ENCODE data around the gene ATP13A2. TPM values are rescaled to one million over a fixed set of nuclear protein-coding genes. Genes with fewer than 3 reads are reported as not detected.

ATP13A2 gene
- total RNA-seq, 5 donors from 2014 or later (not counting 1 experiment from before 2014, with no cell fraction given): 39.4 to 65.5 (median 58.2) TPM

GRCh38 chr1:16978567-16979474 lies 32.9 kb downstream of the ATP13A2 start:
- ATAC-seq (replicated peaks in 1 of 4) (no peak), DNase-seq (no peak)
- Mint-ChIP-seq H3K36me3 (no peaks in the 10 kb centered on the region), H3K27me3 (peaks cover 19 to 24% of the 10 kb centered on the region in 2 donors), H3K4me3 (peak overlapping the region in 1 of 3 donors; percentile 78), H3K4me1 (peaks cover 10 to 16% (median 11%) of the 10 kb centered on the region in 3 donors), H3K27ac (no peak overlapping the region), H3K9me3 (no peaks in the 10 kb centered on the region)
- WGBS (ENCODE audit: insufficient coverage): 68% methylated on average over 15 of the region's 20 CpGs
- ChIA-PET POLR2A (no interaction called here), CTCF (no interaction called here)
- H3K9me3 ChIP-seq: no peaks in the 10 kb centered on the region
- H3K4me3 ChIP-seq (ENCODE audit: control insufficient read depth in 1 of 2, extremely low read depth in 1 of 2, low read length in 1 of 2): no peak overlapping the region
- H3K27ac ChIP-seq (ENCODE audit: low read length): no peak overlapping the region
- H3K4me1 ChIP-seq (ENCODE audit: control insufficient read depth in 1 of 2, extremely low read depth in 1 of 2, insufficient read depth in 2 of 2, low read length in 2 of 2): peaks cover 0 to 12% of the 10 kb centered on the region in 2 experiments
- no peaks in the 10 kb centered on the region for H3K36me3 ChIP-seq (ENCODE audit: control insufficient read depth in 2 of 2, extremely low read depth in 1 of 2, insufficient read depth in 1 of 2, low read length in 1 of 2)
- H3K27me3 ChIP-seq (replicated peaks in 1 of 2; ENCODE audit: control insufficient read depth in 2 of 2, extremely low read depth in 1 of 2, insufficient read depth in 2 of 2, low read length in 1 of 2): peaks cover 0 to 48% of the 10 kb centered on the region in 2 experiments

GRCh38 chr1:16978139-16978538 lies 33.6 kb downstream of the ATP13A2 start:
- CTCF ChIA-PET: no interaction called here
- Histone ChIP-seq H3K4me3 (ENCODE audit: control insufficient read depth in 1 of 2, extremely low read depth in 1 of 2, low read length in 1 of 2) (no peak overlapping the region), H3K27ac (ENCODE audit: low read length) (no peak overlapping the region), H3K36me3 (ENCODE audit: control insufficient read depth in 2 of 2, extremely low read depth in 1 of 2, insufficient read depth in 1 of 2, low read length in 1 of 2) (no peaks in the 10 kb centered on the region), H3K9me3 (no peaks in the 10 kb centered on the region), H3K4me1 (ENCODE audit: control insufficient read depth in 1 of 2, extremely low read depth in 1 of 2, insufficient read depth in 2 of 2, low read length in 2 of 2) (peaks cover 0 to 12% of the 10 kb centered on the region in 2 experiments), H3K27me3 (replicated peaks in 1 of 2; ENCODE audit: control insufficient read depth in 2 of 2, extremely low read depth in 1 of 2, insufficient read depth in 2 of 2, low read length in 1 of 2) (peaks cover 0 to 42% of the 10 kb centered on the region in 2 experiments)
- Mint-ChIP-seq H3K9me3 (no peaks in the 10 kb centered on the region), H3K4me3 (no peak overlapping the region), H3K36me3 (no peaks in the 10 kb centered on the region), H3K27me3 (peaks cover 15 to 19% of the 10 kb centered on the region in 2 donors), H3K27ac (no peak overlapping the region), H3K4me1 (peaks cover 10 to 12% (median 11%) of the 10 kb centered on the region in 3 donors)
- no peak for ATAC-seq (replicated peaks in 1 of 4)
- POLR2A ChIA-PET: no interaction called here
- DNase-seq: no peak
- 86% methylated on average over 2 of the region's 4 CpGs for WGBS (ENCODE audit: insufficient coverage)

GRCh38 chr1:16977377-16977776 lies 34.4 kb downstream of the ATP13A2 start:
- no peak for ATAC-seq (replicated peaks in 1 of 4)
- Histone ChIP-seq H3K27ac (ENCODE audit: low read length) (no peak overlapping the region), H3K36me3 (ENCODE audit: control insufficient read depth in 2 of 2, extremely low read depth in 1 of 2, insufficient read depth in 1 of 2, low read length in 1 of 2) (no peaks in the 10 kb centered on the region), H3K9me3 (no peaks in the 10 kb centered on the region), H3K27me3 (replicated peaks in 1 of 2; ENCODE audit: control insufficient read depth in 2 of 2, extremely low read depth in 1 of 2, insufficient read depth in 2 of 2, low read length in 1 of 2) (peaks cover 0 to 36% of the 10 kb centered on the region in 2 experiments), H3K4me1 (ENCODE audit: control insufficient read depth in 1 of 2, extremely low read depth in 1 of 2, insufficient read depth in 2 of 2, low read length in 2 of 2) (peaks cover 0 to 12% of the 10 kb centered on the region in 2 experiments), H3K4me3 (ENCODE audit: control insufficient read depth in 1 of 2, extremely low read depth in 1 of 2, low read length in 1 of 2) (no peak overlapping the region)
- no peak overlapping the region for H3K27ac Mint-ChIP-seq
- no peak overlapping the region for H3K4me3 Mint-ChIP-seq
- WGBS (ENCODE audit: insufficient coverage): 94% methylated on average over 5 of the region's 5 CpGs
- H3K9me3 Mint-ChIP-seq: no peaks in the 10 kb centered on the region
- peaks cover 11 to 16% of the 10 kb centered on the region in 2 donors for H3K27me3 Mint-ChIP-seq
- ChIA-PET CTCF (interaction anchor here in 1 of 2 donors (0.6 kb wide), 1 partner anchor 48 kb away, joined by 3 read pairs; no protein-coding TSS in a partner anchor), POLR2A (no interaction called here)
- H3K4me1 Mint-ChIP-seq: peaks cover 10 to 11% (median 11%) of the 10 kb centered on the region in 3 donors
- H3K36me3 Mint-ChIP-seq: no peaks in the 10 kb centered on the region
- no peak for DNase-seq

- no peaks in the 10 kb centered on the region for H3K9me3 ChIP-seq
- peaks cover 0 to 12% of the 10 kb centered on the region in 2 experiments for H3K4me1 ChIP-seq (ENCODE audit: control insufficient read depth in 1 of 2, extremely low read depth in 1 of 2, insufficient read depth in 2 of 2, low read length in 2 of 2)
- Mint-ChIP-seq H3K27me3 (peaks cover 11 to 13% of the 10 kb centered on the region in 2 donors), H3K36me3 (no peaks in the 10 kb centered on the region), H3K4me3 (no peak overlapping the region), H3K4me1 (peaks cover 10 to 11% (median 11%) of the 10 kb centered on the region in 3 donors), H3K9me3 (no peaks in the 10 kb centered on the region), H3K27ac (no peak overlapping the region)
- ChIA-PET CTCF (no interaction called here), POLR2A (no interaction called here)
- no peak overlapping the region for H3K4me3 ChIP-seq (ENCODE audit: control insufficient read depth in 1 of 2, extremely low read depth in 1 of 2, low read length in 1 of 2)
- WGBS (ENCODE audit: insufficient coverage): 89% methylated on average over 11 of the region's 16 CpGs
- H3K27me3 ChIP-seq (replicated peaks in 1 of 2; ENCODE audit: control insufficient read depth in 2 of 2, extremely low read depth in 1 of 2, insufficient read depth in 2 of 2, low read length in 1 of 2): peaks cover 0 to 32% of the 10 kb centered on the region in 2 experiments
- DNase-seq (no peak), ATAC-seq (replicated peaks in 1 of 4) (no peak)
- no peak overlapping the region for H3K27ac ChIP-seq (ENCODE audit: low read length)
- no peaks in the 10 kb centered on the region for H3K36me3 ChIP-seq (ENCODE audit: control insufficient read depth in 2 of 2, extremely low read depth in 1 of 2, insufficient read depth in 1 of 2, low read length in 1 of 2)
Observed at GRCh38 chr1:16976966-16977365, 34.8 kb downstream of the ATP13A2 start.

- H3K36me3 ChIP-seq (ENCODE audit: control insufficient read depth in 2 of 2, extremely low read depth in 1 of 2, insufficient read depth in 1 of 2, low read length in 1 of 2): no peaks in the 10 kb centered on the region
- POLR2A ChIA-PET: no interaction called here
- no peaks in the 10 kb centered on the region for H3K9me3 ChIP-seq
- Mint-ChIP-seq H3K27me3 (peaks cover 2 to 5% of the 10 kb centered on the region in 2 donors), H3K4me3 (no peak overlapping the region), H3K9me3 (no peaks in the 10 kb centered on the region), H3K27ac (no peak overlapping the region), H3K36me3 (no peaks in the 10 kb centered on the region), H3K4me1 (peaks cover 2 to 3% (median 3%) of the 10 kb centered on the region in 3 donors)
- no peak for DNase-seq
- peaks cover 0 to 21% of the 10 kb centered on the region in 2 experiments for H3K27me3 ChIP-seq (replicated peaks in 1 of 2; ENCODE audit: control insufficient read depth in 2 of 2, extremely low read depth in 1 of 2, insufficient read depth in 2 of 2, low read length in 1 of 2)
- H3K4me1 ChIP-seq (ENCODE audit: control insufficient read depth in 1 of 2, extremely low read depth in 1 of 2, insufficient read depth in 2 of 2, low read length in 2 of 2): peaks cover 0 to 11% of the 10 kb centered on the region in 2 experiments
- H3K27ac ChIP-seq (ENCODE audit: low read length): no peak overlapping the region
- WGBS (ENCODE audit: insufficient coverage): 80% methylated on average over 14 of the region's 14 CpGs
- H3K4me3 ChIP-seq (ENCODE audit: control insufficient read depth in 1 of 2, extremely low read depth in 1 of 2, low read length in 1 of 2): no peak overlapping the region
- CTCF ChIA-PET: no interaction called here
- no peak for ATAC-seq (replicated peaks in 1 of 4)
Observed at GRCh38 chr1:16975838-16976237, 35.9 kb downstream of the ATP13A2 start.

GRCh38 chr1:16975211-16975610 lies 36.5 kb downstream of the ATP13A2 start:
- Histone ChIP-seq H3K27ac (ENCODE audit: low read length) (no peak overlapping the region), H3K4me1 (ENCODE audit: control insufficient read depth in 1 of 2, extremely low read depth in 1 of 2, insufficient read depth in 2 of 2, low read length in 2 of 2) (peaks cover 0 to 7% of the 10 kb centered on the region in 2 experiments), H3K27me3 (replicated peaks in 1 of 2; ENCODE audit: control insufficient read depth in 2 of 2, extremely low read depth in 1 of 2, insufficient read depth in 2 of 2, low read length in 1 of 2) (peaks cover 0 to 17% of the 10 kb centered on the region in 2 experiments), H3K9me3 (no peaks in the 10 kb centered on the region), H3K36me3 (ENCODE audit: control insufficient read depth in 2 of 2, extremely low read depth in 1 of 2, insufficient read depth in 1 of 2, low read length in 1 of 2) (no peaks in the 10 kb centered on the region), H3K4me3 (ENCODE audit: control insufficient read depth in 1 of 2, extremely low read depth in 1 of 2, low read length in 1 of 2) (no peak overlapping the region)
- CTCF ChIA-PET: no interaction called here
- no peak for DNase-seq
- WGBS (ENCODE audit: insufficient coverage): 87% methylated on average over 12 of the region's 14 CpGs
- ATAC-seq (replicated peaks in 1 of 4): no peak
- Mint-ChIP-seq H3K36me3 (no peaks in the 10 kb centered on the region), H3K4me3 (no peak overlapping the region), H3K27ac (no peak overlapping the region), H3K4me1 (no peaks in the 10 kb centered on the region), H3K27me3 (peaks cover 0 to 2% of the 10 kb centered on the region in 2 donors), H3K9me3 (no peaks in the 10 kb centered on the region)
- POLR2A ChIA-PET: no interaction called here

Measured in T-cell (primary cell).